AG04449 (cell line): ENCODE results near the gene RAP1GAP.

Experiments used
- CTCF ChIA-PET: fragments of 350-600 bp; formaldehyde crosslinking; extraction: SDS; loops from one replicate; lab custom pipeline; 2021; ENCODE audit warnings: antibody characterized with exemption; lab: Yijun Ruan, JAX
- POLR2A ChIA-PET: fragments of 400-600, 350-600 bp; formaldehyde crosslinking; extraction: SDS; loops from one replicate; lab custom pipeline; 2020; ENCODE audit warnings: antibody characterized with exemption, inconsistent platforms; lab: Yijun Ruan, JAX
- DNase-seq: peaks from one replicate; pipeline ENCODE4 v3.0.0-alpha.2; 2010; ENCODE audit warnings: low read depth, low spot score
- H3K4me3 ChIP-seq: 2 replicates; pipeline ENCODE4 v1.5.1; 2011; ENCODE audit warnings: low read depth, mild to moderate bottlenecking, control low read depth, low read length
- TF ChIP-seq, protein P1 (sequence below): IDR thresholded peaks from one replicate; pipeline ENCODE4 v1.5.1; 2011; ENCODE audit warnings: mild to moderate bottlenecking, moderate library complexity, low read length, control low read depth, inconsistent platforms; ENCODE audit not compliant: insufficient read depth; ENCODE audit errors: missing control alignments

The RAP1GAP gene

DNA sequence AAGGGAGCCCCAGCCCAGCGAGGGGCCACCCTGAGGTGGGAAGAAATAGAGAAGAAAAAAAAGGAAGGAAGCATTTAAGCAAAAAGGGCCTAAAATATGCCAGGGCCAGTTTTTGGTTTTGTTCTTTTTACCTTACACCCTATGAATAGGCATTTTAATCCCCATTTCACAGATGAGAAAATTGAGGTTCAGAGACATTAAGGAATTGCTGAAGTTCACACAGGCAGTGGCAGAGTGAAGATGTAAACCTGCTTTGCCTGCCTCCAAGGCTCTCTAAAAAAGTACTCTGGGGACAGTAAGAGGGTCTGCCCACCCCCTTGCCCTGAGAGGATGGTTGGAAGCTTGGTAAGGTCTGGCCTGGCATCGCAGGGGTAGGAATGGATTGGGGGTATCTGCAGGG, 19.8 kb downstream of the RAP1GAP start:
- DNase-seq: no peak
- ChIA-PET CTCF (interaction anchor here (1.2 to 1.5 kb wide), 2 partner anchors 9 to 12 kb away, joined by 3 read pairs; no protein-coding TSS in a partner anchor), POLR2A (no interaction called here)
- no peak overlapping the region for H3K4me3 ChIP-seq
- TF ChIP-seq, protein P1, sequence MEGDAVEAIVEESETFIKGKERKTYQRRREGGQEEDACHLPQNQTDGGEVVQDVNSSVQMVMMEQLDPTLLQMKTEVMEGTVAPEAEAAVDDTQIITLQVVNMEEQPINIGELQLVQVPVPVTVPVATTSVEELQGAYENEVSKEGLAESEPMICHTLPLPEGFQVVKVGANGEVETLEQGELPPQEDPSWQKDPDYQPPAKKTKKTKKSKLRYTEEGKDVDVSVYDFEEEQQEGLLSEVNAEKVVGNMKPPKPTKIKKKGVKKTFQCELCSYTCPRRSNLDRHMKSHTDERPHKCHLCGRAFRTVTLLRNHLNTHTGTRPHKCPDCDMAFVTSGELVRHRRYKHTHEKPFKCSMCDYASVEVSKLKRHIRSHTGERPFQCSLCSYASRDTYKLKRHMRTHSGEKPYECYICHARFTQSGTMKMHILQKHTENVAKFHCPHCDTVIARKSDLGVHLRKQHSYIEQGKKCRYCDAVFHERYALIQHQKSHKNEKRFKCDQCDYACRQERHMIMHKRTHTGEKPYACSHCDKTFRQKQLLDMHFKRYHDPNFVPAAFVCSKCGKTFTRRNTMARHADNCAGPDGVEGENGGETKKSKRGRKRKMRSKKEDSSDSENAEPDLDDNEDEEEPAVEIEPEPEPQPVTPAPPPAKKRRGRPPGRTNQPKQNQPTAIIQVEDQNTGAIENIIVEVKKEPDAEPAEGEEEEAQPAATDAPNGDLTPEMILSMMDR: no peak

- POLR2A ChIA-PET: no interaction called here
- DNase-seq: no peak
- TF ChIP-seq, protein P1: no peak
- H3K4me3 ChIP-seq: no peak overlapping the region
- CTCF ChIA-PET: interaction anchor here (1.2 to 2.2 kb wide), 2 partner anchors 9 to 10 kb away, joined by 3 to 10 read pairs; no protein-coding TSS in a partner anchor
Measured at GRCh38 chr1:21648791-21649190, 20.4 kb downstream of the RAP1GAP start.

- no peak overlapping the region for H3K4me3 ChIP-seq
- TF ChIP-seq, protein P1: no peak
- no peak for DNase-seq
- ChIA-PET POLR2A (no interaction called here), CTCF (interaction anchor here (2.2 kb wide), 1 partner anchor 10 kb away, joined by 10 read pairs; no protein-coding TSS in a partner anchor)
Measured at GRCh38 chr1:21648352-21648730, 20.8 kb downstream of the RAP1GAP start.

GRCh38 chr1:21647431-21648351, 21.5 kb downstream of the RAP1GAP start:
- H3K4me3 ChIP-seq: no peak overlapping the region
- ChIA-PET POLR2A (no interaction called here), CTCF (interaction anchor here (2.2 kb wide), 1 partner anchor 11 kb away, joined by 10 read pairs; no protein-coding TSS in a partner anchor)
- DNase-seq: no peak
- TF ChIP-seq, protein P1: no peak

GRCh38 chr1:21645550-21645949, 23.6 kb downstream of the RAP1GAP start:
- TF ChIP-seq, protein P1: no peak
- POLR2A ChIA-PET: no interaction called here
- CTCF ChIA-PET: interaction anchor here (2.3 kb wide), 1 partner anchor 14 kb away, joined by 8 read pairs; no protein-coding TSS in a partner anchor
- DNase-seq: no peak
- H3K4me3 ChIP-seq: no peak overlapping the region

GRCh38 chr1:21644906-21645305, 24.3 kb downstream of the RAP1GAP start:
- TF ChIP-seq, protein P1: no peak
- DNase-seq: no peak
- ChIA-PET CTCF (interaction anchor here (2.3 kb wide), 1 partner anchor 15 kb away, joined by 8 read pairs; no protein-coding TSS in a partner anchor), POLR2A (no interaction called here)
- H3K4me3 ChIP-seq: no peak overlapping the region
